Measurements from ENCODE around the gene TNF. TPM values are rescaled to one million over a fixed set of nuclear protein-coding genes. Genes with fewer than 3 reads are reported as not detected.

The TNF gene
- total and polyA plus RNA-seq, 2 of the 13 experiments (the other 11 are each of a cell fraction or from before 2014, with no cell fraction given): not detected

GRCh38 chr6:31541658-31542521 lies 33.5 kb upstream of the TNF start, which contains the start of gene DDX39B:
Gene DDX39B (minus strand): TSS chr6:31542003. CDS start chr6:31540532, 1,471 bp downstream.
- intact Hi-C loops (cut with micrococcal nuclease; ENCODE audit: unreplicated experiment): loop anchor here (1.0 to 10.0 kb wide), 2 partner anchors 113 to 292 kb away; partner anchors contain the start of genes APOM and BAG6
- peak; percentile 92 for FAIRE-seq
- TF ChIP-seq PHF20 (CRISPR knock-in tag; IDR thresholded peaks at IDR 0.05) (peak; percentile 89), ZNF577 (CRISPR knock-in tag; IDR thresholded peaks at IDR 0.05; ENCODE audit: borderline replicate concordance, low read depth) (no peak), TEAD3 (CRISPR knock-in tag; optimal IDR thresholded peaks at IDR 0.05; ENCODE audit: borderline replicate concordance) (peak; percentile 66), ATM (IDR thresholded peaks at IDR 0.05; ENCODE audit: borderline replicate concordance) (no peak), ZNF790 (CRISPR knock-in tag; IDR thresholded peaks at IDR 0.05; ENCODE audit: borderline replicate concordance) (0 out of 2 replicates have a peak, but pooled peaks have one; percentile 89), HIVEP1 (CRISPR knock-in tag; IDR thresholded peaks at IDR 0.05) (peak; percentile 80), SMAD3 (CRISPR knock-in tag; IDR thresholded peaks at IDR 0.05) (no peak; the same call in 1 of the 2 replicates), MNT (IDR thresholded peaks at IDR 0.05) (peak; percentile 3; the same call in 1 of the 2 replicates), ZNF512 (CRISPR knock-in tag; IDR thresholded peaks at IDR 0.05) (no peak), ZNF563 (CRISPR knock-in tag; IDR thresholded peaks at IDR 0.05) (peak; percentile 76), NONO (IDR thresholded peaks at IDR 0.05) (no peak), NONO (CRISPR knock-in tag; conservative IDR thresholded peaks at IDR 0.05) (peak; percentile 95), HOXA3 (CRISPR knock-in tag; IDR thresholded peaks at IDR 0.05) (peak; percentile 97), CENPBD1 (CRISPR knock-in tag; IDR thresholded peaks at IDR 0.05; ENCODE audit: borderline replicate concordance, low read depth) (peak; percentile 56; the same call in 1 of the 2 replicates), BORCS8-MEF2B (CRISPR knock-in tag; IDR thresholded peaks at IDR 0.05) (peak; percentile 63; the same call in 1 of the 2 replicates), PHB2 (IDR thresholded peaks at IDR 0.05; ENCODE audit: partially characterized antibody) (no peak), MTF1 (CRISPR knock-in tag; IDR thresholded peaks at IDR 0.05) (no peak; the same call in 1 of the 2 replicates), NRL (CRISPR knock-in tag; IDR thresholded peaks at IDR 0.05; ENCODE audit: borderline replicate concordance) (peak; percentile 93), ZNF513 (CRISPR knock-in tag; conservative IDR thresholded peaks at IDR 0.05) (no peak)

More at GRCh38 chr6:31541658-31542521, 33.5 kb upstream of the TNF start, which contains the start of gene DDX39B:
- H3K79me2 ChIP-seq (ENCODE audit: insufficient read depth, low read length): peaks cover 56% of the 10 kb centered on the region
- ChIA-PET POLR2A (interaction anchor here (0.7 to 6.9 kb wide), 34 partner anchors 8 to 1430 kb away, joined by 3 to 123 read pairs (median 5); partner anchors contain the start of genes AIF1, APOM, BAG6 and C6orf47), CTCF (ENCODE audit: low intra/inter-chr PET ratio, low total read pairs) (interaction anchor here (1.6 kb wide), 1 partner anchor 55 kb away, joined by 4 read pairs; no protein-coding TSS in a partner anchor)
- in situ Hi-C loops (cut with HindIII; ENCODE audit: extremely low pct_ligation_motif_present, low pct_unique_long_range_greater_than_20kb): no loop called here
- ATAC-seq (peak; percentile 85), DNase-seq (ENCODE audit: low spot score) (peak; percentile 98)
- H2AFZ ChIP-seq (ENCODE audit: low read length): peak within 1 kb of the TSS; percentile 97
- H3K27ac ChIP-seq (ENCODE audit: extremely low read length, insufficient read depth, low read length): peak within 1 kb of the TSS; percentile 95
- H3K4me1 ChIP-seq (ENCODE audit: insufficient read depth, low read length): peaks cover 59% of the 10 kb centered on the region
- peak within 1 kb of the TSS; percentile 99 for H3K4me2 ChIP-seq (ENCODE audit: low read depth, low read length)
- H3K9ac ChIP-seq (ENCODE audit: insufficient read depth, low read depth, low read length): peak within 1 kb of the TSS; percentile 96
- H3K27me3 ChIP-seq (ENCODE audit: control insufficient read depth in 1 of 2, insufficient read depth in 2 of 2, low read length in 2 of 2): no peaks in the 10 kb centered on the region; a peak in 2 of 5 replicates
- peaks cover 40% of the 10 kb centered on the region for H4K20me1 ChIP-seq (ENCODE audit: insufficient read depth, low read length)
- BruUV-seq (replicated peaks): no TSS peak
- H3K36me3 ChIP-seq (replicated peaks in 1 of 2; ENCODE audit: control insufficient read depth in 1 of 2, insufficient read depth in 2 of 2, low read length in 2 of 2): peaks cover 12 to 35% of the 10 kb centered on the region in 2 experiments
- under 1% methylated on average over 36 of the region's 43 CpGs for WGBS (ENCODE audit: low lambda C conversion rate)
- H3K4me3 ChIP-seq (replicated peaks in 1 of 3; ENCODE audit: insufficient read depth in 1 of 3, low read depth in 2 of 3, low read length in 3 of 3): peak within 1 kb of the TSS; percentile 66 to 99 (median 83)
- no peaks in the 10 kb centered on the region for H3K9me3 ChIP-seq (ENCODE audit: low read length)
